ENCODE data around the gene ZNF263.

GRCh38 chr16:3276679-3277078 lies 6.6 kb upstream of the ZNF263 start:
- no peak for TF ChIP-seq POLR2A (IDR thresholded peaks at IDR 0.05)
- no peak for TF ChIP-seq CTCF (IDR thresholded peaks at IDR 0.05)

Data from thyroid gland (tissue), 4 donors.